ENCODE results near the gene SLC39A3. TPM values are rescaled to one million over a fixed set of nuclear protein-coding genes. Genes with fewer than 3 reads are reported as not detected.
A peak's percentile ranks its signal among the peaks of the same experiment; 100 is the strongest.

SLC39A3 gene
- total and polyA plus RNA-seq, 2 donors (not counting 1 experiment from before 2014, with no cell fraction given), result 23.9 to 28.2 TPM

DNA sequence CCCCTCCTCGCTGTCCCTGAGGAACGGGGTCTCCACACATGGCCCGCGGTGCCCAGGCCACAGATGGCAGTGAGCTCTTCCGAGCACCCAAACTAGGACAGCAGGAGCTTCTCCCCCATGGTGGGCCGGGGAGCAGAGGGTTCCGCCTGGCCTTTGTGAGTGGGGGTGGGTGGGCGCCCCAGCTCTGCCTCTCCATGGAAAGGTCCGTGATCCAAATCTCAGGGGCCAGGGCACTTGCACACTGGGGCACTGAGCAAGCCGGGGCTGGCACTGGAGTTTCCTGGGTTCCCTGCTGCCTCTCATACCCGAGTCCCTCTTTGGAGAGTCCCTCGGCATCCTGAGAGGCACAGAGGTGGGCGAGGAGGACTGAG is 16.5 kb downstream of the SLC39A3 start:
- DNase-seq (ENCODE audit: low read depth in 2 of 2), result no peak
- Histone ChIP-seq H3K9me3 (ENCODE audit: control insufficient read depth, insufficient read depth, low read depth, low read length) (no peaks in the 10 kb centered on the region), H3K27me3 (ENCODE audit: control insufficient read depth, insufficient read depth, low read length) (peaks cover 8% of the 10 kb centered on the region), H3K4me3 (replicated peaks in 1 of 4; ENCODE audit: control extremely low read depth in 1 of 4, insufficient read depth in 1 of 4, low read depth in 3 of 4, low read length in 4 of 4) (no peak overlapping the region), H2AFZ (ENCODE audit: low read length) (no peak overlapping the region), H3K36me3 (ENCODE audit: control insufficient read depth, insufficient read depth, low read length) (no peaks in the 10 kb centered on the region), H4K20me1 (ENCODE audit: control insufficient read depth, extremely low read depth, insufficient read depth, low read length) (no peaks in the 10 kb centered on the region), H3K27ac (ENCODE audit: insufficient read depth, low read length) (peak overlapping the region; percentile 11), H3K9ac (ENCODE audit: insufficient read depth, low read length) (no peak overlapping the region), H3K79me2 (ENCODE audit: control insufficient read depth, insufficient read depth, low read length) (no peaks in the 10 kb centered on the region), H3K4me1 (ENCODE audit: control insufficient read depth, extremely low read depth, insufficient read depth, low read length) (peaks cover 4% of the 10 kb centered on the region), H3K4me2 (ENCODE audit: extremely low read depth, insufficient read depth, low read length) (no peak overlapping the region)
- TF ChIP-seq EZH2 (IDR thresholded peaks at IDR 0.05; ENCODE audit: low read length, missing control alignments), result no peak
- TF ChIP-seq, protein P1, sequence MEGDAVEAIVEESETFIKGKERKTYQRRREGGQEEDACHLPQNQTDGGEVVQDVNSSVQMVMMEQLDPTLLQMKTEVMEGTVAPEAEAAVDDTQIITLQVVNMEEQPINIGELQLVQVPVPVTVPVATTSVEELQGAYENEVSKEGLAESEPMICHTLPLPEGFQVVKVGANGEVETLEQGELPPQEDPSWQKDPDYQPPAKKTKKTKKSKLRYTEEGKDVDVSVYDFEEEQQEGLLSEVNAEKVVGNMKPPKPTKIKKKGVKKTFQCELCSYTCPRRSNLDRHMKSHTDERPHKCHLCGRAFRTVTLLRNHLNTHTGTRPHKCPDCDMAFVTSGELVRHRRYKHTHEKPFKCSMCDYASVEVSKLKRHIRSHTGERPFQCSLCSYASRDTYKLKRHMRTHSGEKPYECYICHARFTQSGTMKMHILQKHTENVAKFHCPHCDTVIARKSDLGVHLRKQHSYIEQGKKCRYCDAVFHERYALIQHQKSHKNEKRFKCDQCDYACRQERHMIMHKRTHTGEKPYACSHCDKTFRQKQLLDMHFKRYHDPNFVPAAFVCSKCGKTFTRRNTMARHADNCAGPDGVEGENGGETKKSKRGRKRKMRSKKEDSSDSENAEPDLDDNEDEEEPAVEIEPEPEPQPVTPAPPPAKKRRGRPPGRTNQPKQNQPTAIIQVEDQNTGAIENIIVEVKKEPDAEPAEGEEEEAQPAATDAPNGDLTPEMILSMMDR (conservative IDR thresholded peaks at IDR 0.05 in 1 of 2, IDR thresholded peaks at IDR 0.05 in 1 of 2; ENCODE audit: low read depth in 1 of 2, low read length in 2 of 2), result no peak

DNA sequence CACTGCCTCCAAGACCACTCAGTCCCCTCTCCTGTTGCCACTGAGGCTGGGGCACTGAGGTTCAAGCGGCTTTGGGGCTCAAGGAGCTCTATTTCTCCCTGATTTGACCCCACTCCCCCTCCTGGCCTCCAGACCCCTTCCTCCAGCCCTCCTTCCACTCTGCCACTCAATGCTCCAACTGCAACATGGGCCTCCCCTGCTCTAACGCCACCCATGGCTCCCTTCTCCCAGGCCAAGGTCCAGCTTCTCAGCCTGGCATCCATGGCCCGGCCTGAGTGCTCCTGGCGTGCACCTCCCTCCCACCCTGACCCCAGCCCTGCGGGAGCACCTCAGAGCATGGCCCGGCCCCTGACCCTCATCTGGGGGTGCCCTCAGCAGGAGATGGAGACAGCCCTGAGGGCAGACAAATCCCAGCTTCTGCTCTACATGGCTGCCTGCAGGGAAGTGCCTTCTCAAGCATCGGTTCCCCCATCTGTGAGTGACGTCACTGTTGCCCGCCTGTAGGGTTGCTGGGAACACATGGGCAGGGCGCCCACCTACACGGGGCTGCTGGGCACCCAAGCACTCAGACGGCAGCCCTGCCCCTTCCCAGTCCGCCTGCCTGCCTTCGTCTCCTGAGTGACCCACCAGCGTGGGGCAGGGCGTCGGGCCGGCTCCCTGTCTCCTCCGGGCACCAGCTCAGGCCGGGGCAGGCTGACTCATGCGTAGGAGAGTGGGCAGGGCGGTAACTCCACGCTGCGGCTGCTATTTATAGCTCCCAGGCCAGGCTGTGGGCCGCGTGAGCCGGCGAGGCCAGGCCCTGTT is 17.1 kb downstream of the SLC39A3 start:
- Histone ChIP-seq H3K79me2 (ENCODE audit: control insufficient read depth, insufficient read depth, low read length) (no peaks in the 10 kb centered on the region), H3K27ac (ENCODE audit: insufficient read depth, low read length) (peak overlapping the region; percentile 11), H3K4me2 (ENCODE audit: extremely low read depth, insufficient read depth, low read length) (no peak overlapping the region), H3K9me3 (ENCODE audit: control insufficient read depth, insufficient read depth, low read depth, low read length) (no peaks in the 10 kb centered on the region), H3K4me1 (ENCODE audit: control insufficient read depth, extremely low read depth, insufficient read depth, low read length) (peaks cover 4% of the 10 kb centered on the region), H3K9ac (ENCODE audit: insufficient read depth, low read length) (no peak overlapping the region), H3K27me3 (ENCODE audit: control insufficient read depth, insufficient read depth, low read length) (peaks cover 5% of the 10 kb centered on the region), H3K36me3 (ENCODE audit: control insufficient read depth, insufficient read depth, low read length) (no peaks in the 10 kb centered on the region), H3K4me3 (replicated peaks in 1 of 4; ENCODE audit: control extremely low read depth in 1 of 4, insufficient read depth in 1 of 4, low read depth in 3 of 4, low read length in 4 of 4) (no peak overlapping the region), H2AFZ (ENCODE audit: low read length) (no peak overlapping the region), H4K20me1 (ENCODE audit: control insufficient read depth, extremely low read depth, insufficient read depth, low read length) (no peaks in the 10 kb centered on the region)
- TF ChIP-seq, protein P1 (conservative IDR thresholded peaks at IDR 0.05 in 1 of 2, IDR thresholded peaks at IDR 0.05 in 1 of 2; ENCODE audit: low read depth in 1 of 2, low read length in 2 of 2), result no peak
- TF ChIP-seq EZH2 (IDR thresholded peaks at IDR 0.05; ENCODE audit: low read length, missing control alignments), result no peak
- DNase-seq (ENCODE audit: low read depth in 2 of 2), result peak; percentile 67 to 82

DNA sequence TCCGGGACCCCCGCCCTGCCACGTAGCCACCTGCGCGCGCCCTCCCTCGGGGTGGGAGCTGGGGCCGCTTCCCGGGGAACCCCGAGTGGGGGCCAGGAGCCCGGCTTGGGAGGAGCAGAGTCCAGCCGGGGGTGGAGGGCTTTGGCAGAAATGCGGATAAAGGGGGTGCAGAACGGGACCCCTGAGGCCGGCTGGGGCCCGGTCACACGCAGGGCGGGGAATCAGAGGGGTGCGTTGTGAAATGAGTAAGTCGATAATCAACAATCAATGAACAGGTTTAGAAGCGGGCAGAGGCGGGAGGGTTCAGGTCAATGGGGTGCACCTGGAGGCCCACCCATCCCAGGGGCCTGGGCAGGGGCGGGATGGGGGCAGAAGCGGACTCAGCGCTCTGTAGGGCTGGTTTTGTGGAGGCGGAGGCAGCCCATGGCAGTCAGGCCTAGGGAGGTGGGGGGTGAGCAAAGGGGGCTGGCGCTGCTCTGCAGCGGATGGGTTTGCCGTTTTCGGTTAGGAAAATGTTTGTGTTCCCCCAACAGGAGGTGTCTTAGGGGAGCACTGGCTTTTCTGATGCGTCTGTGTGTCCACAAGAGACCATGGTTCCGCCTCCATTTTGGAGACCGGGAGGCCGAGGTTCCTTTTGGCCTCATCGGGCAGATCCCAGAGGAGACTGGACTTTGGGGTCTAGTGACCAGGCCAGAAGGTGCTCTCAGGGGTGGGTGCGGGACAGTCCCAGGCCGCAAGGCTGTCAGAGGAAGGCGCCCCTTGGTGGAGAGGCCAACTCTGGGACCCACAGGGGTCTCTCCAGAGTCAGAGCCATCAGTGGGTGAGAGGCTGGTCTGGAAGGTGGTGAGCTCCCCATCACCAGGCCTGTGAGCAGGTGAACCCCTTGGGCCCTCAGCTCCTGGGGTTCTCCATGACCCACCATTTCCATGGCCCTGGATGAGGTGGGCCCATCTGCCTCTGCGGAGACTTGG is 18.0 kb downstream of the SLC39A3 start:
- no peak for DNase-seq (ENCODE audit: low read depth in 2 of 2)
- TF ChIP-seq, protein P1 (conservative IDR thresholded peaks at IDR 0.05 in 1 of 2, IDR thresholded peaks at IDR 0.05 in 1 of 2; ENCODE audit: low read depth in 1 of 2, low read length in 2 of 2), result no peak
- peak; percentile 60 for TF ChIP-seq EZH2 (IDR thresholded peaks at IDR 0.05; ENCODE audit: low read length, missing control alignments)
- Histone ChIP-seq H3K4me3 (replicated peaks in 1 of 4; ENCODE audit: control extremely low read depth in 1 of 4, insufficient read depth in 1 of 4, low read depth in 3 of 4, low read length in 4 of 4) (peak overlapping the region in 3 of 4 experiments; percentile 14 to 55 (median 28)), H3K27ac (ENCODE audit: insufficient read depth, low read length) (no peak overlapping the region), H3K27me3 (ENCODE audit: control insufficient read depth, insufficient read depth, low read length) (peaks cover 5% of the 10 kb centered on the region), H2AFZ (ENCODE audit: low read length) (no peak overlapping the region), H3K4me1 (ENCODE audit: control insufficient read depth, extremely low read depth, insufficient read depth, low read length) (peaks cover 4% of the 10 kb centered on the region), H3K36me3 (ENCODE audit: control insufficient read depth, insufficient read depth, low read length) (no peaks in the 10 kb centered on the region), H4K20me1 (ENCODE audit: control insufficient read depth, extremely low read depth, insufficient read depth, low read length) (no peaks in the 10 kb centered on the region), H3K9me3 (ENCODE audit: control insufficient read depth, insufficient read depth, low read depth, low read length) (no peaks in the 10 kb centered on the region), H3K9ac (ENCODE audit: insufficient read depth, low read length) (no peak overlapping the region), H3K79me2 (ENCODE audit: control insufficient read depth, insufficient read depth, low read length) (no peaks in the 10 kb centered on the region), H3K4me2 (ENCODE audit: extremely low read depth, insufficient read depth, low read length) (peak overlapping the region; percentile 48)
